ENCODE results near the gene COL27A1.

DNA sequence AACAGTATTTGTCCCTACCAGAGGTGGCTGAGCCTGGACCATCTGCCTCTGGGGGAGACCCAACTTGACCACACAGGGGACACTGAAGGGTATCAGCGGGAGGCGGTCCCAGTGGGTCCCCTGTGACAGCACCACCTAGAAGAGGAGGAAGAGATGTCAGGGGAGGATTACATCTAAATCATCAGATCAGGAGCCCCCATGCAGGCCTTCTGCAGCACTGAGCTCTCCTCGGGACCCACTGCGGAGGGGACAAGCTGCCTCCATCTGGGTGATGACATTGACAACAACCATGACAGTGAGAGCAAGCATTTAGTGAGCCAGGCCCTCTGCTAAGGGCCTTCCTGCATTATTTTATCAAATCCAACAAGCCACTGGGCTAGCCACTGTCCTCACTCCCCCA lies 186.7 kb downstream of the COL27A1 start:
- TF ChIP-seq CTCF (IDR thresholded peaks at IDR 0.05; ENCODE audit: insufficient read depth, low read length) = no peak
- no peak for TF ChIP-seq POLR2AphosphoS5 (IDR thresholded peaks at IDR 0.05; ENCODE audit: low read depth)
- TF ChIP-seq, protein P1, sequence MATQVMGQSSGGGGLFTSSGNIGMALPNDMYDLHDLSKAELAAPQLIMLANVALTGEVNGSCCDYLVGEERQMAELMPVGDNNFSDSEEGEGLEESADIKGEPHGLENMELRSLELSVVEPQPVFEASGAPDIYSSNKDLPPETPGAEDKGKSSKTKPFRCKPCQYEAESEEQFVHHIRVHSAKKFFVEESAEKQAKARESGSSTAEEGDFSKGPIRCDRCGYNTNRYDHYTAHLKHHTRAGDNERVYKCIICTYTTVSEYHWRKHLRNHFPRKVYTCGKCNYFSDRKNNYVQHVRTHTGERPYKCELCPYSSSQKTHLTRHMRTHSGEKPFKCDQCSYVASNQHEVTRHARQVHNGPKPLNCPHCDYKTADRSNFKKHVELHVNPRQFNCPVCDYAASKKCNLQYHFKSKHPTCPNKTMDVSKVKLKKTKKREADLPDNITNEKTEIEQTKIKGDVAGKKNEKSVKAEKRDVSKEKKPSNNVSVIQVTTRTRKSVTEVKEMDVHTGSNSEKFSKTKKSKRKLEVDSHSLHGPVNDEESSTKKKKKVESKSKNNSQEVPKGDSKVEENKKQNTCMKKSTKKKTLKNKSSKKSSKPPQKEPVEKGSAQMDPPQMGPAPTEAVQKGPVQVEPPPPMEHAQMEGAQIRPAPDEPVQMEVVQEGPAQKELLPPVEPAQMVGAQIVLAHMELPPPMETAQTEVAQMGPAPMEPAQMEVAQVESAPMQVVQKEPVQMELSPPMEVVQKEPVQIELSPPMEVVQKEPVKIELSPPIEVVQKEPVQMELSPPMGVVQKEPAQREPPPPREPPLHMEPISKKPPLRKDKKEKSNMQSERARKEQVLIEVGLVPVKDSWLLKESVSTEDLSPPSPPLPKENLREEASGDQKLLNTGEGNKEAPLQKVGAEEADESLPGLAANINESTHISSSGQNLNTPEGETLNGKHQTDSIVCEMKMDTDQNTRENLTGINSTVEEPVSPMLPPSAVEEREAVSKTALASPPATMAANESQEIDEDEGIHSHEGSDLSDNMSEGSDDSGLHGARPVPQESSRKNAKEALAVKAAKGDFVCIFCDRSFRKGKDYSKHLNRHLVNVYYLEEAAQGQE (IDR thresholded peaks at IDR 0.05; ENCODE audit: insufficient replicate concordance, low read depth) = no peak
- TF ChIP-seq GABPA (IDR thresholded peaks at IDR 0.05; ENCODE audit: low read depth) = no peak
- no peak for TF ChIP-seq SPI1 (IDR thresholded peaks at IDR 0.05; ENCODE audit: borderline replicate concordance, low read depth)
